Activated CD4-positive, alpha-beta T cell treated with anti-CD3 and anti-CD28 coated beads for 4 hours (primary cell): ENCODE data around the gene FAM50B.
A peak's percentile ranks its signal among the peaks of the same experiment; 100 is the strongest.

Experiments
- DNase-seq, 2 donors: peaks; one replicate each; pipeline ENCODE4 v3.0.0-alpha.2; 2020

FAM50B gene, protein sequence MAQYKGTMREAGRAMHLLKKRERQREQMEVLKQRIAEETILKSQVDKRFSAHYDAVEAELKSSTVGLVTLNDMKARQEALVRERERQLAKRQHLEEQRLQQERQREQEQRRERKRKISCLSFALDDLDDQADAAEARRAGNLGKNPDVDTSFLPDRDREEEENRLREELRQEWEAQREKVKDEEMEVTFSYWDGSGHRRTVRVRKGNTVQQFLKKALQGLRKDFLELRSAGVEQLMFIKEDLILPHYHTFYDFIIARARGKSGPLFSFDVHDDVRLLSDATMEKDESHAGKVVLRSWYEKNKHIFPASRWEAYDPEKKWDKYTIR

DNA sequence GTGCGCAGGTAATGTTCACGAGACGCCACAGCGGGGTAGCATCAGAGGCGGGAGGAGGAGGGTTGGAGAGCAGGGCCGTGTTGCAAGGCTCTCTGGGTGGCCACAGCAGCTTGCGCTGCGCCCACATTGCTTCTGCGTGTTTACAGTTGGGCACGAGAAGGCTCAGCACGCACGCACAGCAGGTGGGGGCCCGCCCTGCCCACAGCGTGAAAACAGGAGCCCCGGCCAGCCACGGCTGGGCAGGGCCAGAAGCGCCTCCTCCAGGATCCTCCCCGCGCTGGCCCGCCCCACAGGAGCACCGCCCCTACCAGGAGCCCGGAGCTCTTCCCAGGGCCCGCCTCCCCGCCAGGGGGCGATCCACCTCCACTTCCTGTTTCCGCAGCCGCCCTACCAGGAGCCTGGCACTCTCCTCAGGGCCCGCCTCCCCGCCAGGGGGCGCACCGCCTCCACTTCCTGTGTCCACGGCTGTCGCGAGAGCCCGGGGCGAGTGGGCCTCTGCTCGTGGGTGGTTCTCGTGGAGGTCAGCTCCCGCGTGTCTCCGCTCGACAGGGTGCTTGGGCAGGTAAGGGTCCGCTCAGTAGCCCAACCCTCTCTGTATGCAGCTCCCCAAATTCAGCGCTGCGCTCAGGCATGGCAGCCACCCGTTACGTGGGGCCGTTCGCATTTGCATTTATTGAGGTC, at the start of gene FAM50B:
Gene FAM50B, plus strand, starts transcription at position 449 of the 681 bp plus-strand sequence. CDS start 439 bp downstream, outside the sequence.
- peak; percentile 83 to 89 for DNase-seq

DNA sequence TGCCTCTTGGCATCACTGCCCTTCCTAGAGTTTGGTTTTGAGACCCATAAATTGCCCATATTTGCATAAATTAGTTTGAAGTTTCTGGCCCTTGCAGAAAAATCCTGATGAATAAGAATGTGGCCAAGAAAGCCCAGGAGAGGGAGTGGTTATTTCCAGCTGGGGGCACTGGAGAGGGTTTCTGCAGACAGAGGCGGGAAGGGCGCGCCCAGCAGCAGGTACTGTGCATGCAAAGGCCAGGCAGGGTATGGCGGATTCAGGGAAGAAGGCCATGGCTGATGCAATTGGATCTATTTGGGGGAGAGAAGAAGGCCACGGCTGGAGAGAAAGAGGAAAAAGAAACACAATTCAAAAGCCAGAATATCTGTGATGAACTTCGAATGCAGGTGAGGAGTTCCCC, 49.5 kb upstream of the FAM50B start:
- DNase-seq = no peak

GRCh38 chr6:3800850-3801591, 48.2 kb upstream of the FAM50B start:
- no peak for DNase-seq

GRCh38 chr6:3801960-3802359, 47.2 kb upstream of the FAM50B start:
- DNase-seq = no peak

DNA sequence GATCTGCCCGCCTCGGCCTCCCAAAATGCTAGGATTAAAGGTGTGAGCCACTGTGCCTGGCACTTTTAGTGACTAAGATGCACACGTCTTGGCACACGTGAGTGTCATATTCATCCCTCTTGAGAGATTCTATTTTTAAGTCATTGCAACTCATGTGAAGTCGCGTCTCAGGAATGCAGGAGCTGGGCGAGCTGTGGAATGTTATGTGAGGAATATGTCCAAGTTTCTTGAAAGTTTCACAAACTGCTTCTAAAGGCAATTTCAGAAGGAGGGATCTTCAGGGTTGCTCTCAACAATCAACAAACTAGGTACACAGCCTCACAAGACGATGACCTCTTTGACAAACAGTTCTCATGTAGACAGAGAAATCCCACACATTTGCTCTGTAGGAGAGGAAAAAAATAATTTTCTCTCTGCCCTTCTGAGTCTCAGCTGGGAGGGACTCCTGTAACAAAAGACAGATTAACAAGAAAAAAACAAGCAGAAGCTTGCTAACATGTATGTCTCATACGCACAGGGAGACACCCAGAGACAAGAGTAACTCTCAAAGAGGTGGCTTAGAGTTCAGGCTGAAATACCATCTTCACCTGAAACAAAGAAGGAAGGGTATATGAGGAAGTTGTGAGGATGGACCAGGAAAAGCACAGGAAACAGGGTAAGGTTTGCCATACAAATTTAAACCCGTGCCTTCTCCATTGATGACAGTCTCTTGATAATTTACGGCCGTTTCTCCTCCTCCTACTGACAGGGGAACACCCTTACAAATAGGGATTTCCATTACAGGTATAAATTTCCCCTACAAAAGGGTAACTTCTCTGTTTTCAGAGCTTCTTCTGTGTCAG, 45.3 kb upstream of the FAM50B start:
- DNase-seq = no peak

GRCh38 chr6:3804964-3805363, 44.2 kb upstream of the FAM50B start:
- no peak for DNase-seq

- no peak for DNase-seq
Observed at GRCh38 chr6:3805448-3806123, 43.6 kb upstream of the FAM50B start.

DNA sequence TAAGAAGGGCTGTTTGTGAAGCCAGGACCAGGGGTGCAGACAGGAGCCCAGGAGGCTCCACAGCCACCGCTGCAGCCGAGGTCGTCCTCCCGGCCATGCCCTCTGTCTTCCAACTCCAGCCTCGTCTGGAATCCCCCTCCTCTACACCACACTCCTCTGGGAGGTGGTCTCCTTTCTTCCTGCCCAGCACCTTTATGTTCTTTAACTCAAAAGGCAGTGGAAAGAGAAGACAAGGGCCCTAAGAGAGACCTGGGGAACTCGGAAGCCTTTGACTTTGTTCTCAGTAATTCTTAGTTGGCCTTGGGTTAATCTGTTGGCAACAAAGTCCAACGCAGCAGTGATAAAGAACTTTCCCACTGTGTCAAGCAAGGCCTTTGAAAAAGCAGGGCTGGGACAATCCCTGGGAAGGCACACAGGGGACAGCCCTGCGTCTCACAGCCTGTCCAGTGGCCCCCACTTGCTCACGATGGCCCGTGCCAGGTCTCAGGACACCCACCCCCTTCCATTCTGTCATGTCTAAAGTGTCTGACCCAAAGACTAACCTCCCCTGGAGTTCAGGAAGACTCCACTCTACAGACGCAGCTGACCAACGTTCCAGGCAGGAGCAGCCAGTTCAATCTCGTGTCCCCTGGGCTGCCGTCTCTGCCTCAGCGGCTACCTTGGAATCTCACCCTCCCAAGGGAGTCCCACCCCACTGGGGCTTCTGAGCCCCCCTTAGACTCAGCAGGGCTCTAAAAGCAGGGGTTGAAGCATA, 42.8 kb upstream of the FAM50B start:
- DNase-seq = no peak

- no peak for DNase-seq
Observed at GRCh38 chr6:3808199-3808598, 41.0 kb upstream of the FAM50B start.

DNA sequence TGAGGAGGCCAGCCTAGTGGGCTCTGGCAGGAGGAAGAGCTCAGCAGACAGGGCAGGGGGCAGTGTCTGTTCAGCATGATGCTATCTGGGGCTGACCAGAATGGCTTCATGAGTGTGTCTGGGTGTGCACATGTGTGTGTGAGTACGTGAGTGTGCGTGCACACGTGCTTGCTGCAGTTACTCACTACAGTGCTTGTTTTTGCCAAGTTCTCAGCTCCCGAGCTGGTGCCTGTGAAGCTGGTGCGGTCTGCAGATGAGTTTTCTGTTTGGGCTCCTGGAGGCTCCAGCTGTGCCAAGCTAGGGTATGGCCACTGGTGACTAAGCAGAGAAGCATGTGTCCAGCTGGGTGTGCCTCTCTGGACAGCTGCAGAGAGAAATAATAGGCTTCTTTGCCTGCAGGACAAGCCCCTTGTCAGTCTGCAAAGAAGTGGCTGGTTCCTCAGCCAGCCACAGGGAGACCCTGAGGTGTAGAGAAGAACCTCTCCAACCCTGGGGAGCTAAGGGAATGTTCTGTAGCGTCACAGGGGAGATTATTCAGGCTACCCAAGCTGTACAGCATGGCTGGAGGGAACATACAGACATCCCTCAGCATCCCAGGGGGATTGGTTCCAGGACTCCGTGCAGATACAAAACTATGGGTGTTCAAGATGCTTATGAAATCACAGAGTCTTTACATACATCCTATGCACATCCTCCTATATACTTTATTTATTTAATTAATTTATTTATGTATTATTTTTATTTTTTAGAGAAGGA, 40.2 kb upstream of the FAM50B start:
- DNase-seq = no peak

DNA sequence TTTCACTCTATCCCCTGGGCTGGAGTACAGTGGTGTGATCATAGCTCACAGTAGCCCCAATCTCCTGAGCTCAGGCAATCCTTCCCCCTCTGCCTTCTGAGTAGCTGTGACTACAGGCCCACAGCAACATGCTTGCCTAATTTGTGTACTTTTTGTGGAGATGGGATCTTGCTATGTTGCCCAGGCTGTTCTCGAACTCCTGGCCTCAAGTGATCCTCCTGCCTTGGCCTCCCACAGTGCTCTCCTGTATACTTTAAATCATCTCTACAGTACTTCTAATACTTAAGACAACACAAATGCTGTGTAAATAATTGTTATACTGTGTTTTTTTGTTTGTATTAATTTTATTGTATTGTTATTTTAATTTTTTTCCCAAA, 39.7 kb upstream of the FAM50B start:
- DNase-seq = no peak

- no peak for DNase-seq
Observed at GRCh38 chr6:3809982-3810381, 39.2 kb upstream of the FAM50B start.

GRCh38 chr6:3811191-3811590, 38.0 kb upstream of the FAM50B start:
- no peak for DNase-seq

GRCh38 chr6:3812596-3812995, 36.6 kb upstream of the FAM50B start:
- DNase-seq = no peak

DNA sequence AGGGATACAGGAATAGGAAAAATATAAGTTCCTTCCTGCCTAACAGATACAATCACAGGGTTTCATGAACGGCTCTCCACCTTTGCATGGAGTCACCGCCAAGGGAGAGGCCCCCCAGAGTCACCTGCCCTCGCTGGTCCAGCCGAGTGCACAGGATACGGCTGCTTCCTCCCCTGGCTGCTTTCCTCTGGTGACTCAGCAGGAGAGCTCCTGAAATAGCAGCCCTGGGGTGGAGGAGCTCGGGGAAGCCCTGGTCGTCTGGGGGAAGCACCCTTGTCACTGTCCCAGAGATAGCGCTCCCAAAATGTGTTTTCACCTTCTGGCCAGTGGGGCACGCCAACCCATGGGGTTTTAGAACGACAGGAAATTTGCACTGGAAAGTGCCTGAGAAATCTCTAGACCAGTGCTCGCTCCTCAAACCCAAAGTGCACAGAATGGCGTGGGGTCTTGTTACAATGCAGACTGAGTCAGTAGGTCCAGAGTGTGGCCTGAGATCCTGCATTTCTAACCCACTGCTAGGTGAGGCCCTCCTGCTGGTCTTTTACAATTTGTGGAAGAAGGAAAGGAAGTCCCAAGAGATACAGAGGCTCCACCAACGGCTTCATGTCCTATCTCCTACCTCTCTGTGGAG, 35.9 kb upstream of the FAM50B start:
- no peak for DNase-seq

GRCh38 chr6:3813918-3814317, 35.3 kb upstream of the FAM50B start:
- DNase-seq = no peak

- DNase-seq = no peak
Observed at GRCh38 chr6:3814539-3814938, 34.6 kb upstream of the FAM50B start.

GRCh38 chr6:3816251-3816650, 32.9 kb upstream of the FAM50B start:
- DNase-seq = no peak

- DNase-seq = no peak
Observed at GRCh38 chr6:3819161-3820110, 29.7 kb upstream of the FAM50B start.
